T-helper 1 cell treated with Interleukin-12 subunit alpha and Interleukin-12 subunit beta and Interleukin-4 antibody, amounts not matched to agents 30 ng/mL and 1 ng/mL, for 36 hours (primary cell): ENCODE data around the gene SEMG1. TPM values are rescaled to one million over a fixed set of nuclear protein-coding genes. Genes with fewer than 3 reads are reported as not detected.

Experiments used
- intact Hi-C: fragments of 100-400 bp; cut with micrococcal nuclease; formaldehyde crosslinking; loops from one replicate; pipeline ENCODE4 v1.15.1; 2024
- total RNA-seq: library from RNA; stranded (reverse); gene quantifications from 2 replicates; pipeline ENCODE4 v1.2.3, GENCODE V29; 2022

Gene SEMG1
- total RNA-seq, 1 donor from 2014 or later: not detected

- intact Hi-C loops: no loop called here
Measured at GRCh38 chr20:45221076-45221475, 14.2 kb downstream of the SEMG1 start, which contains the start of gene SEMG2. Gene SEMG2, plus strand, starts transcription at chr20:45221373. Its CDS starts 17 bp downstream, at chr20:45221390.

DNA sequence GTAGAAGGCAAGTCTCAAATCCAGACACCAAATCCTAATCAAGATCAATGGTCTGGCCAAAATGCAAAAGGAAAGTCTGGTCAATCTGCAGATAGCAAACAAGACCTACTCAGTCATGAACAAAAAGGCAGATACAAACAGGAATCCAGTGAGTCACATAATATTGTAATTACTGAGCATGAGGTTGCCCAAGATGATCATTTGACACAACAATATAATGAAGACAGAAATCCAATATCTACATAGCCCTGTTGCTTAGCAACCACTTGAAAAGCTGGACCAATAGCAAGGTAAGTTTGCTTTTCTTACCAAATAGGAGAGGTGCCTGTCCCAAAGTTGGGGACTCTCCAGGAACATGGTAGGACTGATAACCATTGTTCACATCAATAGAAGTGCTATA, 16.3 kb downstream of the SEMG1 start:
- intact Hi-C loops: no loop called here

- intact Hi-C loops: loop anchor here (5.0 kb wide), 1 partner anchor 184 kb away; no protein-coding TSS in a partner anchor
Measured at GRCh38 chr20:45226287-45226686, 19.5 kb downstream of the SEMG1 start.

GRCh38 chr20:45229264-45230056, 22.6 kb downstream of the SEMG1 start:
- intact Hi-C loops: loop anchor here (5.0 kb wide), 1 partner anchor 187 kb away; no protein-coding TSS in a partner anchor

- intact Hi-C loops: no loop called here
Measured at GRCh38 chr20:45230631-45231030, 23.8 kb downstream of the SEMG1 start.

- intact Hi-C loops: no loop called here
Measured at GRCh38 chr20:45235995-45236394, 29.2 kb downstream of the SEMG1 start.

- intact Hi-C loops: no loop called here
Measured at GRCh38 chr20:45238139-45238538, 31.3 kb downstream of the SEMG1 start.

GRCh38 chr20:45246109-45246508, 39.3 kb downstream of the SEMG1 start:
- intact Hi-C loops: no loop called here

DNA sequence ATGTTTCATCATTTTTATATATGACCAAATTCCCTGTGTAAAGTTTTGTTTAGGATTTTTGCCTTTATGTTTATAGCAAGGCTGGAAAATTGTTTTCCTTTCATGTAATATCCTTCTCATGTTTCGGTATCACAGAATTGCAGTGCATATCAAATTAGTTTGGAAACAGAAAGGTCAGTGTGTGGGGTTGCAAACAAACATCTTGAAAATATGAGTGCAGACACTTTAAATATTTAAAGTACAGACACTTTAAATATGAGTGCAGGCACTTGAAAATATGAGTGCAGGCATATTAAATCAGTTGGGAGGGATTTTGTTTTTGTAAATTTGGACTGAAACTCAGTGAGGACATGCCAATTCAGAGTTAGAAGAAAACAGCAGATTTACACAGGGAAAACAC, 41.0 kb downstream of the SEMG1 start:
- intact Hi-C loops: no loop called here

GRCh38 chr20:45248609-45249008, 41.8 kb downstream of the SEMG1 start:
- intact Hi-C loops: no loop called here

DNA sequence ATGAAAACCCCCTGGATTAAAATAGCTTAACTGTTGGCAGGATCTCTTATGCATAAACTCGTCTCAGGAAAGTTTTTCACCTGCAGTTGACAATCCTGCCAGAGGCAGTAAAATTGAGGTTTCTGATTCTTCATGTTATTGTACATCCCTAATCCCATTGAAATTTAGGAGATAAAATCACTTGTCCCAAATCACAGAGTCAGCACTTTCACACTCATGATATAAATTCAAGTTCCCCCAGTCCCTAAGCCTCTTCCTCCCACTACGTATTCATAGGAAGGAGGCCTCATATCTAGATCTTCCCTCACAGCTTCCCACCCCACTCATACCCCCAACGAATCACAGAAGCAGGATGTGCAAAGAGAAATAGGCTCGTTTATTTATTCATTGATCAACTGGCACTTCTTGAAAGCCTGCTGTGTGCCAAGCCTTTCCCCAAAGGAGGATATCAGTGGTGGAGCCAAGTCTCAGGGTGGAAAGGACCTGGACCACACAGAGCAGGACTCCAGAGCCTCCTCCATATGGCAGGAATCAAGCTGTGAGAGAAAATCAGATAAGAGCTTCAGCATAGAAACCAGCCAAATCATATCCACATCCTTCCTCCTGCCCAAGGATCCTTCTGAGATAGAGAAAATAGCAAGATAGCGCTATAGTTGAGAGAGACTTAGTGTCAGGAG, 45.2 kb downstream of the SEMG1 start:
- intact Hi-C loops: no loop called here

DNA sequence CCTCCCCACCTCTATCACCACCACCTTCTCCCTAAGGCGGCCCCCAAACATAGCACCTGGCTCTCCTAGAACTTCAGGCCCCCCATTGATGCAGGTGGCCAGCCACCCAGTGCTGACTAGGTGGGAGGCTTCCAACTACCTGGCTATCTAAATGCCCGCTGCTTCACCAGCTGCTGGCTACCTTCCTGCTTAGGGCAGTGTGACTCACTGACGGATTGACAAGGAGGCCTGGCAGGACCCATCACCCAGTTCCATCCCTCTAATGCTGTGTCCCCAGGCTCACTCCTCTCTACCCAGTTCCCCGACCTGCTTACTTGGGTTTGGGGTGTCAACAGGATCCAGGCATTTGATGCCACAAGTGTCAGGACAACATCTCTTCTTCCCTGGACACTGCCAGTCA, 46.4 kb downstream of the SEMG1 start:
- intact Hi-C loops: no loop called here

DNA sequence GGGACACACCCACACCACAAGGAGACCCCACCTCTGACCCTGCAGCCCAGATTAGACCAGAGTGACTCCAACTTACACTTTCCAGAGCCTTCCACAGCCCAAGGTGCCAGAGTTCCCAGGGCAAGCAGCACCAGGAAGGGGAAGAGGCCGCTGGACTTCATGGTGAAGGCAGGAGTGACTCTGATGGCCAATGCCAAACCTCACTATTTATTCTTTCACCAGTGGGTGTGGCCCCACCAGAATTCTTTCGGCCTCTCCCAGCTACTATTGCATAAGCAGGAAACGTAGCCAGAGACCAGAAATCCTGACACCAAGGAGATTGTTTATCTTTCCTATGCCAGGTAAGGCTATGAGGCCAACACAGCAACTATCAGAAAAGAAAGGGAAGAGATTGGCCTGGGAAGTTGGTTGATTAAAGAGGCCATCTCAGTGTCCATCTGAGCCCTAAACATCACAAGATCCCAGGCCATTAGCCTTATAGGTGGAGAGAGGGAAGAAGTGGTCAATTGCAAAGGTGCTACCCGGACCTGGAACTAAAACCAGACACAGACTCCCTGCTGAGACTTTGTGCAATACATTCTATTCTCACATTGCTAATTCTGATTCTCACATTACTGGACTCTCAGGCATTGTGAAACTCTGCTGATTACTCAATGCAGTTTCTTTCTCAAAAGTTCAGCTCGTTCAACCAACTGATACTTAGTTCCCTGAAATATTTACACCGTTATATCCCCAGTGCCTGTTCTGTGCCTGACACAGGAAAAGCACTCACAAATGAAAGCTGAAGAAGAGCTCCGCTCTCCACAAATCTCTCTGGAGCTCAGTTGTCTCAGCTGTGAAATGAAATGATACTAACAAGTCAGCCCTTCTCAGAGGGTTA, 47.8 kb downstream of the SEMG1 start, which contains the start of gene SLPI:
TSS of gene SLPI (minus strand) at position 182 of the 880 bp plus-strand sequence. CDS start at position 161, 21 bp downstream.
- intact Hi-C loops: no loop called here

DNA sequence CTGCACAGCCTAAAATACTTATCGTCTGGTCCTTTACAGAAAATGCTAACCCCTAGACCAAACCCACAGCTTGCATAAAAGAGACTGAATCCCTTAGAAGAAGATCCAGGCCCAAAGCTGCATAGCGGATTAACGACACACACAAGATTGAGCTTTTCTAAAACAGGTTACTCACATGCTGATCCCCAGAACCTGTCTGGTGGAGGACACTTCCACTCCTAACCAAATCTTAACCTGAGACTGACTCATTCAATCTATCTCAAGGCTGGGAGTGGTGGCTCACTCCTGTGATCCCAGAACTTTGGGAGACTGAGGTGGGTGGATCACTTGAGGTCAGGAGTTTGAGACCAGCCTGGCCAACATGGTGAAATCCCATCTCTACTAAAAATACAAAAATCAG, 50.3 kb downstream of the SEMG1 start:
- intact Hi-C loops: no loop called here

- intact Hi-C loops: no loop called here
Measured at GRCh38 chr20:45257711-45258110, 50.9 kb downstream of the SEMG1 start.

- intact Hi-C loops: no loop called here
Measured at GRCh38 chr20:45258259-45258658, 51.4 kb downstream of the SEMG1 start.

DNA sequence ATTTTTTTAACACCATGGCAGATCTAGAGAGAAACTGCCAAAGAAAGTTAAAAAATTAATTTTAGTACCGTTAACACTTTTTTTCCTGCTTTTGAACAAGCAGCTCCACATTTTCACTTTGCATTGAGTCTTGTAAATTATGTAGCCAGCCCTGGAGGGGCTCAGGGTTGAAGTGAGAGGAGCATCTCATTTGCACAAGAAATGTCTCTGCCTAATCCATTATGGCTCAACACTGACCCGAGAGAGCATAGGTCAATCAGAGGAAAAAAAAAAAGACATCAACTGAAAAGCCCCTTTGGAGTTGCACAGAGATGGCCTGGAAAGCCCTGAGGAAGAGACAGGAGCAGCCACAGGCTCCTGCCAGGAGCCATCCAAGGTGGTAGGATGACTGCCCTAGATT, 51.8 kb downstream of the SEMG1 start:
- intact Hi-C loops: no loop called here
